HG03469 (cell line): Measurements from ENCODE around the gene CLEC16A.

Source experiments
- ATAC-seq: cut with Tn5 transposase; IDR thresholded peaks from one replicate; pipeline ENCODE4 v1.9.1; 2021; ENCODE audit warnings: mild to moderate bottlenecking, moderate library complexity, moderate number of reproducible peaks; ENCODE audit not compliant: unreplicated experiment

Gene CLEC16A

GRCh38 chr16:11225677-11226549 lies 281.5 kb downstream of the CLEC16A start:
- no peak for ATAC-seq

GRCh38 chr16:11229432-11229831 lies 285.1 kb downstream of the CLEC16A start:
- no peak for ATAC-seq

DNA sequence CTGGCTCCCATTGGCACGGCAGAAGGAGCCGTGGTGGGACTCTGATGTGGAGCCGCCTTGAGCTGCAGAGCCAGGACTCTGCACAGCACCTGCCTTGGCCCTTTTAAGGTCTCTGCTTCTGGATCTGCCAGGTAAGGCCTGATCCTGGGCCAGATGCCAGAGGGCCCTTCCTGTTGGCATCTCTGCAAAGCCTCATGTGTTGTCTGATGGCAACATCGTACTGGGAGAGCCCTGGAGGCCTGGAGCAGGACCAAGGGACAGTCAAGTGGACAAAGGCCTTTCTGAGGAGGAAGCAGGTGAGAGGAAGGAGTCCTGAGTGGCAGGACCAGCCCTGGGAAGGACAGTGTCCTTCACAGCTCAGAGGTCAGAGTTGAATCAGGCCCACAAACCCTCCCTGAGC lies 285.5 kb downstream of the CLEC16A start:
- no peak for ATAC-seq

GRCh38 chr16:11231367-11231970 lies 287.1 kb downstream of the CLEC16A start:
- ATAC-seq: no peak
